GM21423 (cell line): Measurements from ENCODE around the gene ROBO2.

Experiments
- ATAC-seq: cut with Tn5 transposase; IDR thresholded peaks from one replicate; pipeline ENCODE4 v1.9.1; 2021; ENCODE audit warnings: mild to moderate bottlenecking, moderate library complexity; ENCODE audit not compliant: unreplicated experiment

ROBO2 gene, protein sequence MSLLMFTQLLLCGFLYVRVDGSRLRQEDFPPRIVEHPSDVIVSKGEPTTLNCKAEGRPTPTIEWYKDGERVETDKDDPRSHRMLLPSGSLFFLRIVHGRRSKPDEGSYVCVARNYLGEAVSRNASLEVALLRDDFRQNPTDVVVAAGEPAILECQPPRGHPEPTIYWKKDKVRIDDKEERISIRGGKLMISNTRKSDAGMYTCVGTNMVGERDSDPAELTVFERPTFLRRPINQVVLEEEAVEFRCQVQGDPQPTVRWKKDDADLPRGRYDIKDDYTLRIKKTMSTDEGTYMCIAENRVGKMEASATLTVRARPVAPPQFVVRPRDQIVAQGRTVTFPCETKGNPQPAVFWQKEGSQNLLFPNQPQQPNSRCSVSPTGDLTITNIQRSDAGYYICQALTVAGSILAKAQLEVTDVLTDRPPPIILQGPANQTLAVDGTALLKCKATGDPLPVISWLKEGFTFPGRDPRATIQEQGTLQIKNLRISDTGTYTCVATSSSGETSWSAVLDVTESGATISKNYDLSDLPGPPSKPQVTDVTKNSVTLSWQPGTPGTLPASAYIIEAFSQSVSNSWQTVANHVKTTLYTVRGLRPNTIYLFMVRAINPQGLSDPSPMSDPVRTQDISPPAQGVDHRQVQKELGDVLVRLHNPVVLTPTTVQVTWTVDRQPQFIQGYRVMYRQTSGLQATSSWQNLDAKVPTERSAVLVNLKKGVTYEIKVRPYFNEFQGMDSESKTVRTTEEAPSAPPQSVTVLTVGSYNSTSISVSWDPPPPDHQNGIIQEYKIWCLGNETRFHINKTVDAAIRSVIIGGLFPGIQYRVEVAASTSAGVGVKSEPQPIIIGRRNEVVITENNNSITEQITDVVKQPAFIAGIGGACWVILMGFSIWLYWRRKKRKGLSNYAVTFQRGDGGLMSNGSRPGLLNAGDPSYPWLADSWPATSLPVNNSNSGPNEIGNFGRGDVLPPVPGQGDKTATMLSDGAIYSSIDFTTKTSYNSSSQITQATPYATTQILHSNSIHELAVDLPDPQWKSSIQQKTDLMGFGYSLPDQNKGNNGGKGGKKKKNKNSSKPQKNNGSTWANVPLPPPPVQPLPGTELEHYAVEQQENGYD (N-terminal part only)

DNA sequence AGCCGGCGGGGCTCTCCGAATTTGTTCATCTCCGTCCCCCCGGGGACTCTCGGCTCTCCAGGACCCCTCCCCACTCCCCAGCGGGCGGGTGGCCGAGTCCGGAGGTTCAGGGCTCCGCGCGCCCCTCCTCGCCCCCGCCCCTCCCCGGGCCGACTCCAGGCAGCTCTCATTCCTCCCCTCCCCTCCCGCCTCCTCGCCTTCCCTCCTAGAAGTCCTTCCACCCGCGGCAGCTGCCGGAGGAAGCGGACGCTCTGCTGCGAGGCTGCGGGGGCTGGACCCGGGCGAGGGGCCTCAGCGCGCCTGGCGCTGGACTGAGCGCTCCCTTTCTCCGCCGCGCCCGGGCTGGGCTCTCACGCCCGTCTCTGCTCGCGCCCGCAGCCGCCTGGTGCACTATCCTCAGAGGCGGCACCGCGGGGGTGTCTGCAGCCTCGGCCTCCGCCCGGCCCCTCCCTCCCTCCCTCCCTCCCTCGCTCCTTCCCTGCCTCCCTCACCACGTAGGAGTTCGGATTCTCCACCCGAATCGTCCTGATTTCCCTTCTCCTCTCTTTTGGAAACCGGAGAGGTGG, at the start of gene ROBO2:
TSS of gene ROBO2 (plus strand) at position 494 of the 566 bp plus-strand sequence. CDS start 687 bp downstream, outside the sequence.
- ATAC-seq: no peak

DNA sequence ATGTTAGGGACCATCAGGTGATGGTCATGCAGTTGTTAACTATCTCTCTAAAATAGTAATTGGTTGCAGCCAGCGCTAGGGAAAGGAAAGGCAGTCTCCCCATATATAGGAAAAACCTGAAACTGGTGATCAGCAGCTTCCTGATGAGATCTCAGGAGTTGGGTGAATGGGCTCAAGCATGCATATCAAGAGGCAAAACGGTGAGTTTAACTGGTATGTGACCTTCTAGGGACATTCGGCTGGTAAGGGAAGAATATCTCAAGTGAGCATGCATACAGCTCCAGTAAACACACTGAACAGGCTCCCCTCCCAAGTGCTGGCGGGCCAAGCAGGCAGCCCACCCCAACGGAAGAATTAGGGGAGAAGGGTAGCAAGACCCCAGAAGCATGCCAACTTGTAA, 49.3 kb upstream of the ROBO2 start:
- ATAC-seq: no peak

DNA sequence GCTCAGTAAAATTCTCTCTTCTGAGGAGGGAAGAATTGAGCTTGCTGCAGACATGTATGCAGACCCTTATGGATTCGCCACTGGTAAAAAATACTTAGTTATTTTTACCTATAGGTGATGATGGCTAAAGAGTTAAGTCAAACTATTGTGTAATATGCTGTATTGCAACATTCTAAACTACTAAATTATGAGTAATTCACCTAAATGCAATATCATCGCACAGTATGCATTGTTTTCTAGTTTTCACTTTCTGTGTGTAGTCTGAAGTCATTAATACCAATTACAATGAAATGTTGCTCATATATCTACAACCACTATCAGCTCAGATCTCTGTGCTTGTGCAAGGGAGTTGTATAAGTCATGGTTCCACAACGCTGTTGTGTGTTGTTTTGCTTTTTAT, 48.7 kb upstream of the ROBO2 start:
- no peak for ATAC-seq

DNA sequence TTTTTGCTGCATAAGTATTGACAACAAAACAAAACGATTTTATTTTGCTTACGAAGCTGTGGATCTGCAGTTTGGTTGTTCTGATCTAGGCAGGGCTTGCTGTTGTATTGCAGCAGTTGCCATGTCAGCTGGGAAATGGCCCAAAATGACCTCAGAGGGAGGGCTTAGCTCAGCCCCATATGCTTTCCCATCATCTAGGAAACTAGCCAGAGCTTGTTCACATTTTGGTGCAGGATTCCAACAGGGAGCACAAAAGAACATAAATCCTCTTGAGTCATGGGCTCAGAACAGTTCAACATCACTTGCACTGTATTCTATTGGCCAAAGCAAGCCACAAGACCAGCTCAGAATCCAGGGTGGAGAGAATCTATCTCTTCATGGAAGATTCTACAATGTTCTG, 42.2 kb upstream of the ROBO2 start:
- no peak for ATAC-seq

DNA sequence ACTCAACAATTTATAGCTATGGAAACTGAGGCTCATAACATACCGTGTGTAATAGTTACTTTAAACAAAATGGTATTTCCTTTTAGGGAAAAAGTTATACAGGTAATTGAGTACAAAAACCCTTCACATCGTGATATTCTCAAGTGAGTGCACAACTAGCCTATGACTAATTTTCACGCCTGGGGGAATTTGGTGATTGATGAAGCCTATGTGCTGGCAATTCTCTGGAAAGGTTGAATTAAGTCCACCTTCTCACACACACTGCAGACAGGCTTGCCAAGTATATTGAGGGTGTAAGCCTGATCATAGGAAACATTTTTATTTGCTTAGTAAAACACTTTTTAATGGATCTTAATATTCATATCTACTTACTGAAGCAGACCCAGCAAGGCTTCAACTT, 41.3 kb upstream of the ROBO2 start:
- no peak for ATAC-seq

DNA sequence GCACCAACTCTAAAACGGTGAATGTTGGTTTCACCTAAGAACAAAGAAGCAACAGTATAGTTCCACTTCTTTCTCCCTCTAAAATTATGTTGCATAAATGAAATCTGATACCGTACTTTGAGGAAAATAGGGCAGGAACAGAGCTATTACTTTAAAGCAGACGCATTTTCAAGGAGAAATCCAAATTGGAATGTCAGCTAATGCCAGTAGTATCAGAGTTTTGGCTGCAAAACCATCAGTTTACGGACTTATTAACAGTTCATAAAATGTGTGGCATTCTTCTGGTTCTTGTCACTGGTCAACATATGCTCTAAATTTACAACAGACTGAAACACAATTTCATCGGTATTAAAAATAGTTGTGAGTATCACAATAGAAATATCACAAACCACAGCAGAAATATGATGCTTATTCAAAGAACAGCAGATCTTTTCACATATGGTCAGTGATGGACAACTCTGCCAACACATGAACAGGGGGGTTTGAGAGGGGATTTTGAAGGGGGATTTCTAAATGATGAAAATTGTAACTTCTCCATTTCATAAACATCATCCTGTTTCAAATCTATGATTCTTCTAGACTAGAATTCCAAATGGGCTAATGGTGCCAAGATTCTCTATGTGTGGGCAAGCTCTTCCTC, 38.7 kb upstream of the ROBO2 start:
- no peak for ATAC-seq

DNA sequence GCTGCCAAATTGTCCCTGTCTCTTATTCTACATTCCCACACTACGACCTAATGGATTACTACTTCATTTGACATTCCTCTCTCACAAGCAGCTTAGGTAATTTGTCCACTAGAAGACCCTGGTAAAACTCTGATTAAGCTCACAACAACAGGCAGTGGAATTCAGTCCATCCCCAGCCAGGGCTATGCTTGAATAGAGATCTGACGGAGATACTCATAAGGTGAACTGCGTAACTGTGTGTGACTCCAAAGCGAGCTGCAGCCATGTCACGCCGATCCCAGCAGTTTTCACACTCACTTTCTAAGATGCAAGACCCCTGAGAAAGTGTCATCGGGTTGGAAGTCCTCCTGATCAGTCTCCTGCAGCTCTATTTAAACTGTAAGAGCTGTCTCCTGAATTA, 25.7 kb upstream of the ROBO2 start:
- no peak for ATAC-seq

DNA sequence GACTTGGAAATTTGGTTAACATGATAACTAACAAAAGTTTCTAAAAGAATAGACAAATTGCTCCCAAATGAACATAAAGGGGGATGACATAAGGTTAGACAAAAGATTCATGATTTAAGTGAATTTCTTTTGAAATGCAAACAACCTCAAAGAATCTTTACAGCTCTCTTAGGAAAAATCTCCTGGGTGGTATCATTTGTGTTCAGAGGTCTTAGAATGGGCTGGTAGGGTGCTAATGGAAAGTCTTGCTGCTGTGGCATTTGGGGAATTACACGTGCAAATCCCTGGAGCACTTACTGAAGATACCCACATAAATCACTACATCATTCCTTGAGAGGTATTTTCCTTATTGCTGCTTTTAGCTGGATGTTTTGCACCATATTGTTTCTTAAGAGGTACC, 14.4 kb upstream of the ROBO2 start:
- ATAC-seq: no peak

DNA sequence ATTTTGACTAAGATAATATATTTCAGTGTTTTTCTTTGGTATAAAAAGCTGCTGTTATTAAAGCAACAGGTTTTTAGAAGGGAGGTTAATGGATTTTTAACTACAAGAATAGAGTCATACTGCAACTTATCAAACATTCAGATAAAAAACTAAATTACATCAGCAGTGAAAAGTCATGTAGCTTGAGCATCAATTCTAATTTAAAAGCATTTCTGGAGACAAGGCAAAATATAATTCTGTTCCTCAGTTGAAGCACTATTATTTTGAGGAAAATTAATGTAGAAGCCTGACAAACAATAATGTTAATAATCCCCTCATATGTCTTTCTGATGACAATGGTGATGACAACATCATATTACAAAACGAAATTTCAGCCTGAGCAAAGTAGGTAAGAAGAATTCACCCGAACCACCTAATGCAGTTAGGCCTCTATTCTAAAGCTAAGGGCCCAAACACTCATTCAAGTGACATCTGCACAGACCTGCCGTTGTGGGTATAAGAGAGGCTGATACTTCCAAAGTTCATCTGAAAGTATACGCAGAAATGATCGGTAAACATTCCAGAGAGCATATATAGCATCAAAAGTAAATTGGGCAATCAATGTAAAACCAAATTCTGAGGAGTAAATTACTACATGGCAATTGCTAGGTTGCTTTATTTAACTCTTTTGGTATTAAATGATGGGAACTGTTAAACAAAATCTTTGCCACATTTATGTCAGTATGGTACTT, 12.8 kb upstream of the ROBO2 start:
- no peak for ATAC-seq

DNA sequence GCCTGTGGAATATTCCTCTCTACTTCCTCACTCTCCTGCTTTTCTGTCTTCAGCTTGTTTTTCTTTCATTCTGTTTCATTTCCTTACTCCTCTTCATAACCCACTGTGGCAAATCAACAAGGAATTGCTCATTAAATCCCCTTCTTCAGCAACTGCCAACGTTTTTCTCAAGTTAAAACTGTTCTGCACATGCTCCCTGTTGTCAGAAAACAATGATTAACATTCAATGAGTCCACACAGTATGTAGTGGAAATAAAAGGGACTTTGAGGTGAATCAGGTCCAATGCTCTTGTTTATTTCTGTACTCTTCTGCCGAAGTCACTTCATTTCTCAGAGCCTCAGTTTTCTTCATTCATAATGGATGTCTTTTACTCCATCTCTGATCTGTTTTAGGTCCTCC, 11.9 kb upstream of the ROBO2 start:
- no peak for ATAC-seq

DNA sequence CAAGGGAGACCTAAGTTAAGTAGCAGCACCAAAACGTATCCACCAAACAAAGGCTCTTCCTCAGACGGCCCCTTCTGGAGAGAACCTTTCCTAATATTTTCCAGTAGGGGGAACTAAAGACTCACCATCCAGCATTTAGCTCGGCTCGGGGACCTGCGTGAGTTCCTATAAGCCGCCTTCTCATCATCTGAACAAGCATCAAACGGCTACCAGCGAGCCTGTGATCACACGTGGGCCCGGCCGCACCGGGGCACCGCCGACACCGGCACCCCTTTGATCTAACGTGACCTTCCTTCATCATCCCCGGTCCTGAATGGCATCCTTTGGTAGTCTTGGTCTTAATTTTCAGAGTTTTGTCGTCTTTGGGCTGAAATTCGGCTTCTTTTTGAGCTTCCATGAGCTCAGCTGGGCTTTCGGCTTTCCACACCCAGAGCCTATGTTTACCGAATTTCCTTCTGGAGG, 1.4 kb upstream of the ROBO2 start:
- ATAC-seq: no peak

DNA sequence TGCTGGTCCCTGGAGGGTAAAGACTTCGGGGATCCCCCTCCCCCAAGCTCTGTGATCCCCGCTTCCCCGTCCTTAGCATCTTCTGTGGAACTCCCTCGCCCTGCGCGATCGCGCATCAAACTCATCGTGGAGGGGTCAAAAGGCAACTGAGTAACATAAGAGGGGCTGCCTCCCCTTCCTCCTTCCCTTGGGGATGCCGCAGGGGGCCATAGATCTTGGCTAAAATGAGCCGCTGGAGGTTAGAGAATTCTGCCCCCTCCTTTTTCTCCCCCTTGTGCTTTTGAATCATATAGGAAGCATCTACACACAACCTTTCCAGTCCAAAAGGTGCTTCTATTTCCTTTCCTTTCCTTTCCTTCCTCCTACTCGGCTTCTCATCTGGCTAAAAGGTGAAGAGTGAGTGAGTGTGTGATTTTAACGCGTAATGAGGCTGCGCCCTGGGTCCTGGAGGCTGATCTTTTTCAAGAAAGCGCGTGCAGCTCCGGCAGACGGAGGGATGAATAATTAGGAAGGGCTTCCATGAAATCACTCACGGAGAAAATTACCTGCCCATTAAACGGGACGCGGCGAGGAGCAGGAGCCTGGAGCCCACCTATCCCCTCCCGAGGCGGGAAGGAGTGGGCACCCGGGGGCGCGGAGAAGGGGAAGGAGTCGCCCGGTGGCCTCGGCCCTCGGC, 831 bp upstream of the ROBO2 start:
- ATAC-seq: no peak

DNA sequence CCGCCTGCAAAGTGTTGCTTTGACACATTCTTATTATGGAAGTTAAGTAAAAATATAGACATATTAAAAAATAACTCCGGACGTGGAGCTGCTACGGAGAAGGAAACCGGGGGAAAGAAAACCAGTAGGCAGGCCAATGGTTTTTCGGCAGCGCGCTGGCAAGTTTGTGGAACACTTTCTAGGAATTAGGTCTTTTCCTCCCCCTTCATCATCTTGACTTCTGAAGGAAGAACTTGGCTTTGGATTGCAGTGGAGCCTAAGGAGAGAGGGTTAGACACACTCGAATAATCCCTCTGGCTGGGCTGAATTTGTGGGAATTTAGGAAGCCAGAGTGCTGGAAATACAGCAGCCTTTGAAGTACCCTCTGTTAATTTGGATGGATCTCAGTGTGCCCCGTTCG, 317 bp downstream of the ROBO2 start:
- ATAC-seq: no peak

DNA sequence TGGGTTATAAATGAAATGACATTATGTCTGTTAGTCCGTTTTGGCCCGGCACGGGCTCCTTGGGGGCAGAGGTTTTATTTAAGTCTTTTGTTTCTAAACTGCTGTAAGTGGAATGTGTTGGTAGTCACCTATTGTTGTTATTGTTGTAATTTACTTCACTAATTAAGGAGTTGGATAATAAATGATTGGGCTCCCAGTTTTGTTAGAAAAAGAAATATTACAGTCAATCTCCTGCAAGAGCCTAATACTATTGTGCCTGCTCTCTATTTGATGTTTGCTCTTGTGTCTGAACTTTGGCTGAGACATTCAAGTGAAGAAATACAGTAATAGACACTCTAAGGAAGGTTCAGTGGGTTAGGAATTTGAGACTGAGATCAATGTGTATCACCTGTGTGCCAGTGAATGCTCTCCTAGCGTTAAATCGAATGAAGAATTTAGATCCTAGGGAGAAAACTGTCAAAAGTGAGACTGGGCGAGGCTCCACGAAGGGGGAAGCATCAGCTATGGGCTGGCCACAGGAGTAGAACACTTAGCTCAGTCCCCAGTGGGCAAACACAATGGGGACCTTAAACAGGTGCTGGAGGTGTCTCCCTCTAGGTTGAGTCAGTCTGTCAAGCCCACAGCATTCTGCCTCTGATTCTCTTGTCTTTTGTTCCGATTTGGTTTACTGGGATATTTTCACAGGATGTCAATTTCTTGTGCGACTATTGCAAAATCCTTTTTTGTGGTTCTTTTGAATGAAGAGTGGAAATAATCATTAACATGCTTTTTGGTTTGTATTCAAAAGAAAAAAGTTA, 1.2 kb downstream of the ROBO2 start:
- ATAC-seq: no peak

DNA sequence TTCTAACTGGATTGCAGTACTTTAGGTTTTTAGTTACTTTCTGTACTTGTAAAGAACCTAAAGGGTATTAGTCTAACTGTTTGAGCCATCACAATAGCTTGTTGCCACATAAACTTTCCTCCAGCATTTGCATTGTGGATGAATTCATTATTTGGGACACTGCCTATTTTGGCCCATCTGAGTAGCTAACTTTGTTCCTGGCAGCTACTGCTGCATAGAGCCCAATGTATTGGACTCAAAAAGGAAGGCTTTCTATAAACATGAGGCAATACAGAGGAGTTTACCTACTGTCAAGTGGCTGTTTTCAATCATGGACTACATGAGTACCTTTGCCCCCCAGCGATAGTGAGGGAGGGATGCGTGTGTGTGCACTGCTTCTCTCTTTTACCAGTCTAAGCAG, 1.9 kb downstream of the ROBO2 start:
- ATAC-seq: no peak

DNA sequence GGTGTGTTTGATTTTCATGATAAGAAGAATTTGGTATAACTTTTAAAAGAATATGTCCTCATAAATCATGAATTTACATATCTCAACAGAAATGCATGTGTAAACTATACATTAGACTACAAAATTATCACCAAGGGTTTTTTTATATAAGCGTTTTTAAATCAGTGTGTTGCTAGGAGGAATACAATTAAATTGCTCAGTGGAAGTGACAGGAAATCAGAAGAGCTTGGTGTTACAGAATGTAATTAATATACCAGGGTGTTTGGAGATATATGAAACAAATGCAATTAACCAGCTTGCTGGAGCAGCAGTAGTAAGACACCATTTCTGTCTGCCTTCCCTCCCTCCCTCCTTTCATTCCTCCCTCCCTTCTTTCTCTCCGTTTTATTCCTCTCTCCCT, 2.4 kb downstream of the ROBO2 start:
- no peak for ATAC-seq

DNA sequence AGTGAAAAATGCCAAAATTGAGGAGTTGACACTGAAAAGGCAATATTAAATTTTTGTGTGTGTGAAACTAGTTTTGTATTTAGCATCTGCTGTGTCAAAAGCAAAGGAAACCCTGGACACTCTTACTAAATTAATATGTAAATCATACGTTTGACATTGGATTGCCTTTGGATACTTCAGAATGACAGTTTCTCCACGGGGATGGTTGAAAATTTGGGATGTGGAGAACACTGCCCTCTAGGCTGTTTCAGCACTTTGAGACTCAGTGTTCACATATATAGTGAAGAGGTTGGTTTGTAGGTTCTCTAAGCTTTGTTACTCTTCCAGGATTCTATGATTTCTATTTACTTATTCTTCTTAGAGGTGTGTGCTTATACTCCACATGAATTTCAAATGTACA, 3.0 kb downstream of the ROBO2 start:
- no peak for ATAC-seq

DNA sequence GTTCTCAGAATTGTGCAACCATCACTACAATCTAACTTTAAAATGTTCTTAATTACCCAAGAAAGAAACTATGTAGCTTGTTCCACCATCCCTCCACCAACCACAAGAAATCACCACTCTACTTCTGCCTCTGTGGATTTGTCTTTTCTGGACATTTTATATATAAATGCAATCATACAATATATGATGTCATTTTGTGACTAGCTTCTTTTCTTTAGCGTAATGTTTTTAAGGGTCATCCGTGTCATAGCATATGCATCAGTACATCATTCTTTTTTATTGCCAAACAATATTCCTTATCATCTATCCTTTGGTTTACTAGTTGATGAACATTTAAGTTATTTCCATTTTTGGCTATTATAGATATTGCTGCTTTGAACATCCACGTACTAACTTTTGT, 5.8 kb downstream of the ROBO2 start:
- no peak for ATAC-seq

DNA sequence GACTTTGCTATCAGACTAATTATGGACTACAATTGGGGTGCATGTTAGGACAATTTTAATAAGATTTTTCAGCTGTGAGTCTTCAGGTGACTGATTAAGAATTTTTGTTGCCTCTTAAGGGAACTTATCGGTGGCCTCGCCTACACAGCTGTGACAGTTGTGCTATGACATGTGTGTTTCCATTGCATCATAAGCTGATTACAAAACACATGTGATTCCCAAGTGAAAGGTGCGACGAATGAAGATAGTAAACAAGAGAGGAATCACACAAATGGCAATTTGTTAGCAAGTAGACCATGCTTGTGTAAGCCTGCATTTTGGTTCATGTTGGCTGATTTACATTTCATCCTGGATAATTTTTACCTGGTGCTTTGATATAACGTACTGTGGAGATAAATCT, 8.3 kb downstream of the ROBO2 start:
- ATAC-seq: no peak
